ENCODE results near the gene TTLL6.

The TTLL6 gene

GRCh38 chr17:48819466-48819865, 2.4 kb upstream of the TTLL6 start:
- no peak for TF ChIP-seq CTCF (IDR thresholded peaks at IDR 0.05; ENCODE audit: low read depth, low read length)
- Histone ChIP-seq H3K36me3 (no peaks in the 10 kb centered on the region), H3K4me3 (ENCODE audit: low read depth, low read length) (no peak overlapping the region), H3K27ac (no peak overlapping the region), H3K9me3 (ENCODE audit: severe bottlenecking) (no peaks in the 10 kb centered on the region), H3K27me3 (ENCODE audit: insufficient read depth, low read depth, severe bottlenecking) (peaks cover 19% of the 10 kb centered on the region)
- no peak for DNase-seq

- H3K9me3 ChIP-seq (ENCODE audit: severe bottlenecking), result no peaks in the 10 kb centered on the region
- no peaks in the 10 kb centered on the region for H3K36me3 ChIP-seq
- peaks cover 19% of the 10 kb centered on the region for H3K27me3 ChIP-seq (ENCODE audit: insufficient read depth, low read depth, severe bottlenecking)
- DNase-seq, result peak; percentile 86
- H3K4me3 ChIP-seq (ENCODE audit: low read depth, low read length), result no peak overlapping the region
- peak overlapping the region; percentile 51 for H3K27ac ChIP-seq
- 0 out of 2 replicates have a peak, but pooled peaks have one; percentile 6 for TF ChIP-seq CTCF (IDR thresholded peaks at IDR 0.05; ENCODE audit: low read depth, low read length)
Observed at GRCh38 chr17:48818361-48818841, 1.4 kb upstream of the TTLL6 start.

GRCh38 chr17:48816438-48816773, 623 bp downstream of the TTLL6 start:
- Histone ChIP-seq H3K9me3 (ENCODE audit: severe bottlenecking) (no peaks in the 10 kb centered on the region), H3K36me3 (no peaks in the 10 kb centered on the region), H3K27me3 (ENCODE audit: insufficient read depth, low read depth, severe bottlenecking) (peaks cover 19% of the 10 kb centered on the region), H3K4me3 (ENCODE audit: low read depth, low read length) (peak overlapping the region; percentile 59), H3K27ac (no peak overlapping the region)
- TF ChIP-seq CTCF (IDR thresholded peaks at IDR 0.05; ENCODE audit: low read depth, low read length), result no peak
- no peak for DNase-seq

- DNase-seq, result no peak
Observed at GRCh38 chr17:48815311-48815710, 1.7 kb downstream of the TTLL6 start.

GRCh38 chr17:48814504-48814903, 2.5 kb downstream of the TTLL6 start:
- TF ChIP-seq CTCF (IDR thresholded peaks at IDR 0.05; ENCODE audit: low read depth, low read length), result peak; percentile 84
- peaks cover 19% of the 10 kb centered on the region for H3K27me3 ChIP-seq (ENCODE audit: insufficient read depth, low read depth, severe bottlenecking)
- H3K4me3 ChIP-seq (ENCODE audit: low read depth, low read length), result no peak overlapping the region
- DNase-seq, result peak; percentile 77
- H3K27ac ChIP-seq, result no peak overlapping the region
- H3K9me3 ChIP-seq (ENCODE audit: severe bottlenecking), result no peaks in the 10 kb centered on the region
- no peaks in the 10 kb centered on the region for H3K36me3 ChIP-seq

More at GRCh38 chr17:48815311-48815710, 1.7 kb downstream of the TTLL6 start:
- TF ChIP-seq CTCF (IDR thresholded peaks at IDR 0.05; ENCODE audit: low read depth, low read length), result no peak
- no peaks in the 10 kb centered on the region for H3K36me3 ChIP-seq
- H3K27me3 ChIP-seq (ENCODE audit: insufficient read depth, low read depth, severe bottlenecking), result peaks cover 19% of the 10 kb centered on the region
- no peak overlapping the region for H3K27ac ChIP-seq
- no peak overlapping the region for H3K4me3 ChIP-seq (ENCODE audit: low read depth, low read length)
- no peaks in the 10 kb centered on the region for H3K9me3 ChIP-seq (ENCODE audit: severe bottlenecking)

GRCh38 chr17:48812001-48812400, 5.0 kb downstream of the TTLL6 start:
- Histone ChIP-seq H3K9me3 (ENCODE audit: severe bottlenecking) (no peaks in the 10 kb centered on the region), H3K4me3 (ENCODE audit: low read depth, low read length) (no peak overlapping the region), H3K27ac (no peak overlapping the region), H3K36me3 (no peaks in the 10 kb centered on the region), H3K27me3 (ENCODE audit: insufficient read depth, low read depth, severe bottlenecking) (peaks cover 19% of the 10 kb centered on the region)
- no peak for TF ChIP-seq CTCF (IDR thresholded peaks at IDR 0.05; ENCODE audit: low read depth, low read length)
- DNase-seq, result no peak
